ENCODE measurements around the gene PAPSS1. TPM values are rescaled to one million over a fixed set of nuclear protein-coding genes. Genes with fewer than 3 reads are reported as not detected.

The PAPSS1 gene
- total and polyA plus RNA-seq, 9 of the 15 experiments (the other 6 are each of a cell fraction or from before 2014, with no cell fraction given) = 21.1 to 53.9 (median 41.9) TPM

- Histone ChIP-seq H3K36me3 (ENCODE audit: control insufficient read depth, insufficient read depth, low read length) (no peaks in the 10 kb centered on the region), H3K9me1 (ENCODE audit: control insufficient read depth, insufficient read depth, low read length) (no peaks in the 10 kb centered on the region), H3K4me1 (replicated peaks in 1 of 2; ENCODE audit: control insufficient read depth in 2 of 2, insufficient read depth in 2 of 2, low read length in 2 of 2) (no peaks in the 10 kb centered on the region), H3K79me2 (ENCODE audit: control insufficient read depth, insufficient read depth, low read length) (no peaks in the 10 kb centered on the region), H3K4me2 (ENCODE audit: insufficient read depth, low read length) (no peak overlapping the region), H3K4me3 (no peak overlapping the region), H3K27me3 (ENCODE audit: control insufficient read depth in 2 of 2, insufficient read depth in 2 of 2, low read length in 2 of 2) (no peaks in the 10 kb centered on the region; a peak in 1 of 5 replicates), H4K20me1 (replicated peaks; ENCODE audit: control insufficient read depth, insufficient read depth, low read length) (no peaks in the 10 kb centered on the region), H3K9me3 (replicated peaks; ENCODE audit: control insufficient read depth, insufficient read depth, low read depth, low read length) (peaks cover 2% of the 10 kb centered on the region; the same call in 1 of the 2 replicates), H3K9ac (ENCODE audit: insufficient read depth in 1 of 2, low read depth in 2 of 2, low read length in 2 of 2) (no peak overlapping the region), H3K27ac (ENCODE audit: extremely low read depth, low read depth, low read length) (no peak overlapping the region), H2AFZ (ENCODE audit: low read depth, low read length) (no peak overlapping the region)
- no TSS peak for BruUV-seq (replicated peaks)
- TF ChIP-seq ZSCAN32 (CRISPR knock-in tag; IDR thresholded peaks at IDR 0.05) = no peak
- no peak for TF ChIP-seq ZNF586 (CRISPR knock-in tag; conservative IDR thresholded peaks at IDR 0.05)
- no peak for TF ChIP-seq KLF6 (CRISPR knock-in tag; IDR thresholded peaks at IDR 0.05; ENCODE audit: borderline replicate concordance)
- no peak for TF ChIP-seq HDAC8 (tag; IDR thresholded peaks at IDR 0.05)
- no peak for TF ChIP-seq GTF3C2 (IDR thresholded peaks at IDR 0.05; ENCODE audit: borderline replicate concordance, extremely low read depth, insufficient read length)
- TF ChIP-seq ZBTB9 (CRISPR knock-in tag; IDR thresholded peaks at IDR 0.05) = no peak
- no peak for TF ChIP-seq PRPF4 (IDR thresholded peaks at IDR 0.05; ENCODE audit: insufficient read depth, low read depth, low read length, poor library complexity, severe bottlenecking)
- TF ChIP-seq ZNF518B (CRISPR knock-in tag; IDR thresholded peaks at IDR 0.05) = no peak
- no peak for TF ChIP-seq TEAD1 (CRISPR knock-in tag; IDR thresholded peaks at IDR 0.05)
- no peak for TF ChIP-seq ZNF384 (IDR thresholded peaks at IDR 0.05; ENCODE audit: low read depth, low read length)
- TF ChIP-seq TEAD4 (IDR thresholded peaks at IDR 0.05; ENCODE audit: low read length) = no peak
- TF ChIP-seq TEAD4 (CRISPR knock-in tag; IDR thresholded peaks at IDR 0.05; ENCODE audit: borderline replicate concordance) = no peak
- TF ChIP-seq SREBF1 (IDR thresholded peaks at IDR 0.05; ENCODE audit: borderline replicate concordance, low read depth, low read length) = no peak
- no peak for TF ChIP-seq GABPA (tag; conservative IDR thresholded peaks at IDR 0.05; ENCODE audit: low read depth)
- TF ChIP-seq MAFF (IDR thresholded peaks at IDR 0.05; ENCODE audit: low read length) = no peak
- FAIRE-seq = no peak
- ChIA-PET CTCF (ENCODE audit: low intra/inter-chr PET ratio) (no interaction called here), POLR2A (no interaction called here)
- WGBS (ENCODE audit: insufficient coverage, low coverage, missing lambda C conversion rate) = 33% methylated on average over 1 of the region's 1 CpG
- in situ Hi-C loops (cut with MboI) = no loop called here
- intact Hi-C loops (cut with micrococcal nuclease) = no loop called here
- ATAC-seq = no peak
- DNase-seq (ENCODE audit: extremely low read depth in 1 of 4, low spot score in 3 of 4) = no peak
Measured at GRCh38 chr4:107742791-107743190, 22.8 kb upstream of the PAPSS1 start.

Measured in K562 (cell line).